ENCODE measurements around the gene DEK. TPM values are rescaled to one million over a fixed set of nuclear protein-coding genes. Genes with fewer than 3 reads are reported as not detected.

DEK gene
- total RNA-seq, 2 donors from 2014 or later: 72.6 to 130 TPM

- Histone ChIP-seq H3K36me3 (peaks cover 3% of the 10 kb centered on the region), H3K4me3 (no peak overlapping the region), H3K4me1 (ENCODE audit: control insufficient read depth in 1 of 2, low read depth in 2 of 2) (no peaks in the 10 kb centered on the region), H3K27ac (no peak overlapping the region), H3K9me3 (no peaks in the 10 kb centered on the region), H3K27me3 (replicated peaks; ENCODE audit: insufficient read depth) (no peaks in the 10 kb centered on the region)
- no peak for TF ChIP-seq CTCF (IDR thresholded peaks at IDR 0.05)
- DNase-seq (ENCODE audit: low spot score) (no peak), ATAC-seq (ENCODE audit: insufficient number of reproducible peaks, low FRiP score, low read depth) (no peak)
Measured at GRCh38 chr6:18249271-18249670, 15.1 kb downstream of the DEK start.

GRCh38 chr6:18248698-18249097, 15.6 kb downstream of the DEK start:
- Histone ChIP-seq H3K4me1 (ENCODE audit: control insufficient read depth in 1 of 2, low read depth in 2 of 2) (no peaks in the 10 kb centered on the region), H3K9me3 (no peaks in the 10 kb centered on the region), H3K36me3 (peaks cover 3% of the 10 kb centered on the region), H3K27ac (no peak overlapping the region), H3K4me3 (no peak overlapping the region), H3K27me3 (replicated peaks; ENCODE audit: insufficient read depth) (no peaks in the 10 kb centered on the region)
- no peak for TF ChIP-seq CTCF (IDR thresholded peaks at IDR 0.05)
- ATAC-seq (ENCODE audit: insufficient number of reproducible peaks, low FRiP score, low read depth) (no peak), DNase-seq (ENCODE audit: low spot score) (no peak)

- H3K4me1 ChIP-seq (ENCODE audit: control insufficient read depth in 1 of 2, low read depth in 2 of 2): no peaks in the 10 kb centered on the region
- H3K27me3 ChIP-seq (replicated peaks; ENCODE audit: insufficient read depth): no peaks in the 10 kb centered on the region
- ATAC-seq (ENCODE audit: insufficient number of reproducible peaks, low FRiP score, low read depth): no peak
- H3K9me3 ChIP-seq: no peaks in the 10 kb centered on the region
- H3K4me3 ChIP-seq: no peak overlapping the region
- H3K27ac ChIP-seq: no peak overlapping the region
- H3K36me3 ChIP-seq: peaks cover 5% of the 10 kb centered on the region
- TF ChIP-seq CTCF (IDR thresholded peaks at IDR 0.05): no peak
- no peak for DNase-seq (ENCODE audit: low spot score)
Measured at GRCh38 chr6:18247002-18247401, 17.3 kb downstream of the DEK start.

GRCh38 chr6:18246205-18246604, 18.1 kb downstream of the DEK start:
- ATAC-seq (ENCODE audit: insufficient number of reproducible peaks, low FRiP score, low read depth) (no peak), DNase-seq (ENCODE audit: low spot score) (no peak)
- no peak for TF ChIP-seq CTCF (IDR thresholded peaks at IDR 0.05)
- Histone ChIP-seq H3K4me3 (no peak overlapping the region), H3K4me1 (ENCODE audit: control insufficient read depth in 1 of 2, low read depth in 2 of 2) (no peaks in the 10 kb centered on the region), H3K9me3 (no peaks in the 10 kb centered on the region), H3K27me3 (replicated peaks; ENCODE audit: insufficient read depth) (no peaks in the 10 kb centered on the region), H3K36me3 (peaks cover 5% of the 10 kb centered on the region), H3K27ac (no peak overlapping the region)

- Histone ChIP-seq H3K4me1 (ENCODE audit: control insufficient read depth in 1 of 2, low read depth in 2 of 2) (no peaks in the 10 kb centered on the region), H3K4me3 (no peak overlapping the region), H3K27me3 (replicated peaks; ENCODE audit: insufficient read depth) (no peaks in the 10 kb centered on the region), H3K36me3 (peaks cover 5% of the 10 kb centered on the region), H3K27ac (no peak overlapping the region), H3K9me3 (no peaks in the 10 kb centered on the region)
- no peak for DNase-seq (ENCODE audit: low spot score)
- no peak for ATAC-seq (ENCODE audit: insufficient number of reproducible peaks, low FRiP score, low read depth)
- no peak for TF ChIP-seq CTCF (IDR thresholded peaks at IDR 0.05)
Measured at GRCh38 chr6:18245642-18246041, 18.7 kb downstream of the DEK start.

Measured in thoracic aorta (tissue), 2 donors.